Natural killer cell (primary cell): Measurements from ENCODE around the gene STIP1. TPM values are rescaled to one million over a fixed set of nuclear protein-coding genes. Genes with fewer than 3 reads are reported as not detected.

Experiments
- ATAC-seq, 3 donors: fragments of 150-1000 bp in 2 of 3; fragments of 200-7000 bp in 1 of 3; cut with Tn5 transposase; 1 replicate in 1 of 3; 2 replicates in 2 of 3; pipeline ENCODE4 v1.10.0; 2021; ENCODE audit warnings: mild to moderate bottlenecking in 2 of 3, moderate library complexity in 2 of 3
- DNase-seq, 2 donors: peaks; one replicate each; pipeline versions ENCODE4 v3.0.0 to v3.0.0-alpha.2; 2013 to 2021; ENCODE audit warnings: mixed read lengths in 1 of 2
- H3K27ac ChIP-seq: one replicate; pipeline ENCODE4 v1.5.1; 2013; ENCODE audit warnings: mild to moderate bottlenecking, low read length
- H3K27me3 ChIP-seq: one replicate; pipeline ENCODE4 v1.6.1; 2013; ENCODE audit warnings: low read length; ENCODE audit not compliant: control insufficient read depth, insufficient read depth
- H3K36me3 ChIP-seq: one replicate; pipeline ENCODE4 v1.6.1; 2013; ENCODE audit warnings: low read length; ENCODE audit not compliant: control insufficient read depth, insufficient read depth
- H3K4me1 ChIP-seq: one replicate; pipeline ENCODE4 v1.6.1; 2013; ENCODE audit warnings: low read length; ENCODE audit not compliant: control insufficient read depth, insufficient read depth
- H3K4me3 ChIP-seq: one replicate; pipeline ENCODE4 v1.5.1; 2013; ENCODE audit warnings: low read length
- H3K9me3 ChIP-seq: one replicate; pipeline ENCODE4 v1.6.1; 2013; ENCODE audit warnings: low read length; ENCODE audit not compliant: control insufficient read depth, insufficient read depth
- H3K27ac Mint-ChIP-seq, 2 donors: one replicate each; pipeline ENCODE4 v1.8.0; 2022; ENCODE audit warnings: mild to moderate bottlenecking in 2 of 2, mixed read lengths in 2 of 2, moderate library complexity in 1 of 2
- H3K27me3 Mint-ChIP-seq, 2 donors: one replicate each; pipeline ENCODE4 v1.8.0; 2022; ENCODE audit warnings: low read depth in 2 of 2, mixed read lengths in 2 of 2
- H3K36me3 Mint-ChIP-seq: one replicate; pipeline ENCODE4 v1.8.0; 2022; ENCODE audit warnings: mixed read lengths
- H3K4me1 Mint-ChIP-seq, 2 donors: one replicate each; pipeline ENCODE4 v1.8.0; 2022; ENCODE audit warnings: mixed read lengths in 2 of 2
- H3K4me3 Mint-ChIP-seq: one replicate; pipeline ENCODE4 v1.8.0; 2022; ENCODE audit warnings: mild to moderate bottlenecking, moderate library complexity, mixed read lengths
- H3K9me3 Mint-ChIP-seq, 2 donors: one replicate each; pipeline ENCODE4 v1.8.0; 2022; ENCODE audit warnings: mixed read lengths in 2 of 2
- CTCF ChIP-seq: fragments of 200-600 bp; IDR thresholded peaks from one replicate; pipeline ENCODE4 v1.8.0; 2022; ENCODE audit warnings: antibody characterized with exemption
- WGBS: methylation state at CpG from one replicate; pipeline ENCODE4 v1.1.7; 2013; ENCODE audit warnings: missing lambda C conversion rate; ENCODE audit not compliant: insufficient coverage; 5-methylcytosine and 5-hydroxymethylcytosine counted together
- intact Hi-C: fragments of 100-400 bp; cut with micrococcal nuclease; formaldehyde crosslinking; loops from one replicate; pipeline ENCODE4 v1.14.2; 2022
- total RNA-seq, 4 donors: library from RNA; stranded (reverse); fragments of 120-200 nt in 1 of 4; gene quantifications; one replicate each; pipeline versions ENCODE4 v1.2.3 to v1.2.4, GENCODE V29; 2013 to 2022

Gene STIP1
- total RNA-seq, 3 donors from 2014 or later (not counting 1 experiment from before 2014, with no cell fraction given), result 80.9 to 110 (median 85.1) TPM

GRCh38 chr11:64239662-64240434 is 53.9 kb downstream of the STIP1 start:
- Mint-ChIP-seq H3K27me3 (no peaks in the 10 kb centered on the region), H3K36me3 (no peaks in the 10 kb centered on the region), H3K9me3 (no peaks in the 10 kb centered on the region), H3K4me3 (peak overlapping the region; percentile 96), H3K4me1 (peaks cover 13 to 46% of the 10 kb centered on the region in 2 donors), H3K27ac (peak overlapping the region; percentile 98 to 99)
- H3K27ac ChIP-seq, result peak overlapping the region; percentile 98
- peaks cover 15% of the 10 kb centered on the region for H3K36me3 ChIP-seq
- TF ChIP-seq CTCF, result no peak
- H3K27me3 ChIP-seq, result no peaks in the 10 kb centered on the region
- H3K9me3 ChIP-seq, result no peaks in the 10 kb centered on the region
- intact Hi-C loops, result loop anchor here (2.0 kb wide), 1 partner anchor 29 kb away; no protein-coding TSS in a partner anchor
- DNase-seq, result no peak
- peaks cover 66% of the 10 kb centered on the region for H3K4me1 ChIP-seq
- H3K4me3 ChIP-seq, result peak overlapping the region; percentile 65
- ATAC-seq, result no peak
- WGBS, result 60% methylated on average over 11 of the region's 11 CpGs

DNA sequence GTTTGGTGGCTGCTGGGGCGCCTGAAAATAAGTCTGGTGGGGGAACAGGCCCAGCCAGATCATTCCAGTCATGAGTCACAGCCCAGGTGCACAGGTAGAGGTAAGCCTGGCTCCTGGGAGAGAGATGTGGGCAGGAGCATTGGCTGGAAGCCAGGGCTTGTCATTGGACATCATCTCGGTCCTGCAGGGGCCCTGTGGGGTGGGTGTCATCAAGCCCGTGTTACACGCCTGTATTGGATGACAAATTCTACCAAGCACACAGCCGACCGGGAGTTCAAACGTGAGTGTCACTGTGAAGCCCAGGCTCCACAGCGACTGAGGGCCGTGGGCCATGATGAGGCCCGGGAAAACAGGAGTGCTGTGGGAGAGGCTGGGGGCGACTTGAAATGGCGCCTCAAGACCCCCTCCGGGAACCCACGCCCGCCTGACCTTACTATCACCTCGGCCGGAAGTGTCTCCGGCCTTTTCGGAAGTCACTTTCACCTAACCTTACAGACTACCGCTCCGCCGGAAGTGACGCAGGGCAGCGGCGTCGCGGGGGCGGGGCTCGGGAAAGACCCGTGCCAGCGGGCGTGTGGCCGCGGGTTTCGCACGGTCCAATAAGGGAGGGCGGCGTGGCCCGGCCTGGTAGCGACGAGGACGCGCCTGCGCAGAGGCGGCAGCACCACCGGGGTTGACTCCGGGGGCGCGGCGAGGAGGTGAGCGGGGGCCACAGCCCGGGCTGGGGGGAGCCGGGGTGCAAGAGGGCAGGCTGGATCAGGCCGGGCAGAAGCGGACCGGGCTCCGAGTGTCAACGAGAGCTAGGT is 54.7 kb downstream of the STIP1 start, which contains the start of gene FKBP2:
Gene FKBP2 (plus strand): TSS at position 661 of the 806 bp plus-strand sequence. CDS start 1,293 bp downstream, outside the sequence.
- H3K4me3 Mint-ChIP-seq, result peak within 1 kb of the TSS; percentile 96
- H3K9me3 Mint-ChIP-seq, result no peaks in the 10 kb centered on the region
- ATAC-seq, result peak; percentile 65 to 84 (median 73)
- Histone ChIP-seq H3K36me3 (peaks cover 15% of the 10 kb centered on the region), H3K27me3 (no peaks in the 10 kb centered on the region), H3K9me3 (no peaks in the 10 kb centered on the region), H3K27ac (peak within 1 kb of the TSS; percentile 98), H3K4me1 (peaks cover 66% of the 10 kb centered on the region), H3K4me3 (peak within 1 kb of the TSS; percentile 79)
- intact Hi-C loops, result loop anchor here (1.0 to 2.0 kb wide), 5 partner anchors 10 to 65 kb away; partner anchors contain the start of genes DNAJC4, ESRRA and GPR137
- TF ChIP-seq CTCF, result no peak
- peak within 1 kb of the TSS; percentile 98 to 99 for H3K27ac Mint-ChIP-seq
- 1% methylated on average over 58 of the region's 58 CpGs for WGBS
- peaks cover 8 to 44% of the 10 kb centered on the region in 2 donors for H3K4me1 Mint-ChIP-seq
- peak; percentile 98 to 99 for DNase-seq
- no peaks in the 10 kb centered on the region for H3K36me3 Mint-ChIP-seq
- H3K27me3 Mint-ChIP-seq, result no peaks in the 10 kb centered on the region

GRCh38 chr11:64241241-64241490 is 55.2 kb downstream of the STIP1 start:
- TF ChIP-seq CTCF, result no peak
- Mint-ChIP-seq H3K27me3 (no peaks in the 10 kb centered on the region), H3K4me1 (peaks cover 8 to 49% of the 10 kb centered on the region in 2 donors), H3K36me3 (no peaks in the 10 kb centered on the region), H3K4me3 (peak overlapping the region; percentile 96), H3K27ac (peak overlapping the region; percentile 98 to 99), H3K9me3 (no peaks in the 10 kb centered on the region)
- Histone ChIP-seq H3K4me3 (peak overlapping the region; percentile 79), H3K9me3 (no peaks in the 10 kb centered on the region), H3K27me3 (no peaks in the 10 kb centered on the region), H3K4me1 (peaks cover 67% of the 10 kb centered on the region), H3K36me3 (peaks cover 14% of the 10 kb centered on the region), H3K27ac (peak overlapping the region; percentile 98)
- DNase-seq, result no peak
- 0% methylated on average over 24 of the region's 24 CpGs for WGBS
- intact Hi-C loops, result loop anchor here (1.0 to 2.0 kb wide), 5 partner anchors 11 to 64 kb away; partner anchors contain the start of genes DNAJC4, ESRRA and GPR137
- ATAC-seq, result peak; percentile 79 to 94 (median 81)
